SK-N-SH treated with all-trans-retinoic acid at 6 μM for 48 hours (cell line): ENCODE results near the gene PRKD3.

Source experiments
- ATAC-seq: fragments of 200-7000 bp; cut with Tn5 transposase; 3 replicates; pipeline ENCODE4 v1.9.1; 2020; ENCODE audit warnings: mild to moderate bottlenecking, moderate library complexity
- ARNTL ChIP-seq: fragments of 450-650 bp; formaldehyde crosslinking; IDR thresholded peaks from 2 replicates; pipeline ENCODE4 v1.5.0; 2020; ENCODE audit warnings: low read depth, mild to moderate bottlenecking, moderate library complexity, borderline replicate concordance
- CREB5 ChIP-seq: fragments of 250-450 bp; sonication (Bioruptor Pico); IDR thresholded peaks from 2 replicates; pipeline ENCODE4 v1.5.1; 2020; ENCODE audit warnings: low read depth, mild to moderate bottlenecking, moderate library complexity
- CSDC2 ChIP-seq: fragments of 250-450 bp; sonication (Bioruptor Pico); IDR thresholded peaks from 2 replicates; pipeline ENCODE4 v1.5.0; 2020; ENCODE audit warnings: mild to moderate bottlenecking, moderate library complexity
- CSRNP3 ChIP-seq: fragments of 250-450 bp; sonication (Bioruptor Pico); IDR thresholded peaks from 2 replicates; pipeline ENCODE4 v1.5.1; 2021; ENCODE audit warnings: mild to moderate bottlenecking, moderate library complexity
- ESRRG ChIP-seq: fragments of 250-450 bp; sonication (Bioruptor Pico); IDR thresholded peaks from 2 replicates; pipeline ENCODE4 v1.6.1; 2021; ENCODE audit warnings: mild to moderate bottlenecking
- GLIS3 ChIP-seq: fragments of 250-450 bp; sonication (Bioruptor Pico); IDR thresholded peaks from 2 replicates; pipeline ENCODE4 v1.5.0; 2020; ENCODE audit warnings: mild to moderate bottlenecking, moderate library complexity
- OSR1 ChIP-seq: fragments of 250-450 bp; sonication (Bioruptor Pico); IDR thresholded peaks from 2 replicates; pipeline ENCODE4 v1.8.0; 2022; ENCODE audit warnings: moderate library complexity, mild to moderate bottlenecking, inconsistent platforms
- PATZ1 ChIP-seq: fragments of 250-450 bp; sonication (Bioruptor Pico); IDR thresholded peaks from 2 replicates; pipeline ENCODE4 v1.8.0; 2020; ENCODE audit warnings: mild to moderate bottlenecking, moderate library complexity, borderline replicate concordance
- PPARA ChIP-seq: fragments of 250-450 bp; sonication (Bioruptor Pico); IDR thresholded peaks from 2 replicates; pipeline ENCODE4 v1.5.0; 2020; ENCODE audit warnings: mild to moderate bottlenecking, borderline replicate concordance
- RARB ChIP-seq: fragments of 250-450 bp; sonication (Bioruptor Pico); IDR thresholded peaks from 2 replicates; pipeline ENCODE4 v1.8.0; 2021; ENCODE audit warnings: mild to moderate bottlenecking, moderate library complexity
- TCF4 ChIP-seq: fragments of 250-450 bp; sonication (Bioruptor Pico); IDR thresholded peaks from 2 replicates; pipeline ENCODE4 v1.8.0; 2021; ENCODE audit warnings: mild to moderate bottlenecking, moderate library complexity, borderline replicate concordance
- TOX ChIP-seq: fragments of 250-450 bp; sonication (Bioruptor Pico); IDR thresholded peaks from 2 replicates; pipeline ENCODE4 v1.8.0; 2021; ENCODE audit warnings: mild to moderate bottlenecking, moderate library complexity, borderline replicate concordance
- TSHZ2 ChIP-seq: fragments of 250-450 bp; sonication (Bioruptor Pico); IDR thresholded peaks from 2 replicates; pipeline ENCODE4 v1.5.0; 2020; ENCODE audit warnings: mild to moderate bottlenecking, moderate library complexity
- ZFP3 ChIP-seq: fragments of 250-450 bp; sonication (Bioruptor Pico); IDR thresholded peaks from 2 replicates; pipeline ENCODE4 v1.5.0; 2020; ENCODE audit warnings: mild to moderate bottlenecking, moderate library complexity
- ZFP30 ChIP-seq: fragments of 450-650 bp; formaldehyde crosslinking; IDR thresholded peaks from 2 replicates; pipeline ENCODE4 v1.5.0; 2022; ENCODE audit warnings: mild to moderate bottlenecking, moderate library complexity
- ZNF565 ChIP-seq: fragments of 450-650 bp; formaldehyde crosslinking; conservative IDR thresholded peaks from 2 replicates; pipeline ENCODE4 v1.5.0; 2020; ENCODE audit warnings: low read depth, mild to moderate bottlenecking, moderate library complexity
- TF ChIP-seq, protein P1 (sequence below): fragments of 250-450 bp; sonication (Bioruptor Pico); IDR thresholded peaks from 2 replicates; pipeline ENCODE4 v1.8.0; 2021; ENCODE audit warnings: low read depth, mild to moderate bottlenecking, moderate library complexity, borderline replicate concordance

The PRKD3 gene

DNA sequence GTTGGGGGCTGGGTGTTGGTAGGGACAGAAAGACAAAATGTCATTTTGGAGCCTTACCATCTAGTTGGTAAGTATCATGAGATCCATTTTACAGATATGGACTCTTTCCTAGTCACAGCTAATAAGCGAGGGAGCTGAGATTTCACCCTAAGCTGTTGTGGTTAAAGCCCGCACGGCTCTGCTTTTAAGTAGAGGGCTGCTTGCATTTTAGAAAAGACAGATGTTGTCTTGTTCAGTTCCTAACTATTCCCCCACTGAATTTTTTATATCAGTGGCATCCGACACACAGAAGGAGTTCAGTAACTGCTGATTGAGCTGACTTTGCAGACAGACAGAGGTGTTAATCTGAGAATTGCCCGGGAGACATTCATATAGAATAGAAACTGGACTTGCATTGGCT, 23.5 kb upstream of the PRKD3 start:
- TF ChIP-seq ZFP30 (CRISPR knock-in tag) (no peak), TOX (CRISPR knock-in tag) (no peak), TCF4 (CRISPR knock-in tag) (no peak), TSHZ2 (CRISPR knock-in tag) (no peak), RARB (no peak), GLIS3 (no peak), ZNF565 (no peak), ZFP3 (CRISPR knock-in tag) (no peak), CREB5 (no peak), CSRNP3 (CRISPR knock-in tag) (no peak), PPARA (CRISPR knock-in tag) (no peak), PATZ1 (no peak), OSR1 (CRISPR knock-in tag) (no peak), ARNTL (CRISPR knock-in tag) (no peak), ESRRG (CRISPR knock-in tag) (no peak), CSDC2 (CRISPR knock-in tag) (no peak)
- TF ChIP-seq, protein P1, sequence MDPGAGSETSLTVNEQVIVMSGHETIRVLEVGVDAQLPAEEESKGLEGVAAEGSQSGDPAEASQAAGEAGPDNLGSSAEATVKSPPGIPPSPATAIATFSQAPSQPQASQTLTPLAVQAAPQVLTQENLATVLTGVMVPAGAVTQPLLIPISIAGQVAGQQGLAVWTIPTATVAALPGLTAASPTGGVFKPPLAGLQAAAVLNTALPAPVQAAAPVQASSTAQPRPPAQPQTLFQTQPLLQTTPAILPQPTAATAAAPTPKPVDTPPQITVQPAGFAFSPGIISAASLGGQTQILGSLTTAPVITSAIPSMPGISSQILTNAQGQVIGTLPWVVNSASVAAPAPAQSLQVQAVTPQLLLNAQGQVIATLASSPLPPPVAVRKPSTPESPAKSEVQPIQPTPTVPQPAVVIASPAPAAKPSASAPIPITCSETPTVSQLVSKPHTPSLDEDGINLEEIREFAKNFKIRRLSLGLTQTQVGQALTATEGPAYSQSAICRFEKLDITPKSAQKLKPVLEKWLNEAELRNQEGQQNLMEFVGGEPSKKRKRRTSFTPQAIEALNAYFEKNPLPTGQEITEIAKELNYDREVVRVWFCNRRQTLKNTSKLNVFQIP (CRISPR knock-in tag): no peak
- ATAC-seq: no peak

GRCh38 chr2:37344453-37345361, 20.1 kb upstream of the PRKD3 start, which contains the start of gene QPCT:
QPCT (plus strand) TSS chr2:37344630; CDS start chr2:37344732, 102 bp downstream.
- TF ChIP-seq, protein P1 (CRISPR knock-in tag): no peak
- TF ChIP-seq CREB5 (no peak), TSHZ2 (CRISPR knock-in tag) (no peak)

More at GRCh38 chr2:37344453-37345361, 20.1 kb upstream of the PRKD3 start, which contains the start of gene QPCT:
- peak; percentile 66 for ATAC-seq
